Right lobe of liver (tissue), 6 donors: ENCODE measurements around the gene ATP8B3. TPM values are rescaled to one million over a fixed set of nuclear protein-coding genes. Genes with fewer than 3 reads are reported as not detected.

Experiments used
- ATAC-seq, 4 donors: fragments of 200-7000 bp; cut with Tn5 transposase; one replicate each; pipeline ENCODE4 v1.9.1; 2020; ENCODE audit warnings: mild to moderate bottlenecking in 4 of 4, moderate library complexity in 4 of 4
- DNase-seq, 3 donors: peaks; one replicate each; pipeline ENCODE4 v3.0.0-alpha.2; 2020
- H3K27ac ChIP-seq, 3 donors: fragments of 200-600 bp; one replicate each; pipeline ENCODE4 v1.8.0; 2022
- H3K27me3 ChIP-seq, 2 donors: fragments of 200-600 bp; one replicate each; pipeline ENCODE4 v1.8.0; 2022
- H3K36me3 ChIP-seq, 4 donors: fragments of 200-600 bp; sonication (generic) in 1 of 4; one replicate each; pipeline versions ENCODE4 v1.5.1 to v1.8.0; 2017 to 2022; ENCODE audit warnings: control low read depth in 1 of 4
- H3K4me1 ChIP-seq, 4 donors: fragments of 200-600 bp; sonication (generic) in 1 of 4; one replicate each; pipeline versions ENCODE4 v1.5.1 to v1.8.0; 2017 to 2022; ENCODE audit warnings: control low read depth in 1 of 4
- H3K4me3 ChIP-seq, 3 donors: fragments of 200-600 bp; one replicate each; pipeline ENCODE4 v1.8.0; 2022
- H3K9me3 ChIP-seq, 4 donors: fragments of 200-600 bp; sonication (generic) in 1 of 4; one replicate each; pipeline versions ENCODE4 v1.5.1 to v1.8.0; 2017 to 2022; ENCODE audit warnings: control low read depth in 1 of 4
- POLR2A ChIP-seq: fragments of 450-650 bp; IDR thresholded peaks from one replicate; pipeline ENCODE4 v1.6.1; 2017; ENCODE audit warnings: antibody characterized with exemption, mild to moderate bottlenecking
- WGBS: methylation state at CpG from one replicate; pipeline ENCODE4 v1.1.6; 2018; ENCODE audit warnings: low coverage, low lambda C conversion rate; ENCODE audit not compliant: insufficient coverage; ENCODE audit errors: missing lambda C conversion rate; 5-methylcytosine and 5-hydroxymethylcytosine counted together
- intact Hi-C, 2 donors: fragments of 100-400 bp; cut with DNase I; formaldehyde crosslinking; loops; one replicate each; pipeline versions ENCODE4 v1.11.2 to v1.14.1; 2022
- total RNA-seq, 6 experiments: library from RNA; depleted of rRNA in 2 of 6; stranded (reverse); fragments of >200 nt in 2 of 6; fragmentation: NEBNext Ultra II Directional in 3 of 6; extraction: Animal tissue kit (Norgen Biotek cat#: 25700) in 3 of 6; gene quantifications; one replicate each; pipeline versions ENCODE4 v1.1.0 to v1.2.4, GENCODE V29; 2016 to 2023
- TF ChIP-seq, protein P1 (sequence below), 4 donors: fragments of 200-600 bp in 3 of 4; fragments of 450-650 bp in 1 of 4; IDR thresholded peaks; one replicate each; pipeline versions ENCODE4 v1.5.1 to v1.8.0; 2016 to 2022; ENCODE audit warnings: antibody characterized with exemption in 4 of 4, mild to moderate bottlenecking in 2 of 4
- donor health status: DM: no; HTN: yes; CAD: no.
- donor health status: DM: no; HTN: no; CAD: no.
- donor health status: DM: no; HTN: no; CAD: no.
- donor health status: DM: no; HTN: yes; CAD: no.
- donor health status: DM: no; HTN: yes; CAD: no.

Gene ATP8B3
- total RNA-seq, 6 experiments from 2014 or later, result 0.86 to 5.7 (median 3.1) TPM

DNA sequence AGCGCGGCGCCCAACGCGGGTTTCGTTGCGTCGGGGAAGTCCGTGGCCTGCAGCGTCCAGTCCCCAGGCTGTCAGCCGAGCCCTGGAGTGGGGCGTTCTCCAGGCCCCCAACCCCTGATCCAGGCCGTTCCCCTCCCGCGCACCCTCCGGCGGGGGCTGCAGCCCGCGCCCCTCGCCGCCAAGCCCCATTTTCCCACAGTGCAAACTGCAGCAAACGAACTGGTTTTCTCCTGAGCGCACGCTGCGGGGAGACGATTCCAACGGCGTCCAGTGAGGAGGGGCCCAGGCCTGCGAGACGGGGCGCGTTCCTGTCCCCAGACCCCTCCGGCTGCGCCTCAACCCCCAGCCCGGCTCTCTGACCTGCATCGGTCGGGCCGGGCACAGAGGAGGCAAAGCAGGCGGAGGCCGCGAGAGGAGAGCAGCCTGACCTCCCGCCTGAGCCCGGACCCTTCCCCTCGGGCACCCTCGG, 63.2 kb downstream of the ATP8B3 start:
- ATAC-seq, result no peak

DNA sequence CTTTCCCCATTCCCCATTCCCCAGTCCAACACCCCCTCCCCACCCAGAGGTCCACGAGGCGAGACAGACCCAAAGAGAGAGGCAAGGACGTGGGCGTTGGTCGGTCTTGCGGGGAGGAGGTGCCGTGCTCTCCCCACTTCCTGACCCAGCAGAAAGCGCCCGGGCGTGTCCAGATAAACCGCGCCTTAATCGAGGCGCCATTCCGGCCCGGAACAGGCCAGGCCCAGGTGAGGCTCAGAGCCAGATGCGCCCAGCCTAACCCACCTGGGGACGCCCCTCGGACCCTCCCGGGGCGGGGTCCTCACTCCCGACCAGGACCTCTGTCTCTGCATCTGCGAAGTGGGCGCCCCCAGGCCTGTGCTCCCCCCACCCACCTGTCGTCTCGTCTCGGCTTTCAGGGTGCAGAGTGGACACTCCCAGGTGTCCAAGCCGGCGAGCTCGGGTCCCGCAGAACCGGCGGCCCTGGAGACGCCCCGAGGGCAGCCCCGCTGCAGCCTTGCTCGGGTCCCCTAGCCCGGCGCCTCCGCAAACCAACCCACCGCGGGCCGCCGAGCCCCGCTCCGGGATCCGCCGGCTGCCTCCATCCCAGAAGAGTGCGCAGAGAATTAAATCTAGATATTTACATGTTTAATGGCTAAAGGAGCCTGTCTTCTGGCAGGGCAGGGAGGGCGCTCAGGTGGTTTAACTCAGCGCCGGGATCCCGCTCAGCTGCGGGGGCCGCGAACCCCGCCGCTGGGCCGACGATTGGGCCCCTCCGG, 63.8 kb downstream of the ATP8B3 start:
- no CpG with 5 or more reads among the region's 61 CpGs for WGBS
- intact Hi-C loops, result no loop called here
- Histone ChIP-seq H3K27me3 (peaks cover 4 to 58% of the 10 kb centered on the region in 2 donors), H3K4me1 (peaks cover 0 to 7% (median 0%) of the 10 kb centered on the region in 4 donors), H3K4me3 (no peak overlapping the region), H3K9me3 (no peaks in the 10 kb centered on the region), H3K36me3 (no peaks in the 10 kb centered on the region), H3K27ac (no peak overlapping the region)
- TF ChIP-seq, protein P1, sequence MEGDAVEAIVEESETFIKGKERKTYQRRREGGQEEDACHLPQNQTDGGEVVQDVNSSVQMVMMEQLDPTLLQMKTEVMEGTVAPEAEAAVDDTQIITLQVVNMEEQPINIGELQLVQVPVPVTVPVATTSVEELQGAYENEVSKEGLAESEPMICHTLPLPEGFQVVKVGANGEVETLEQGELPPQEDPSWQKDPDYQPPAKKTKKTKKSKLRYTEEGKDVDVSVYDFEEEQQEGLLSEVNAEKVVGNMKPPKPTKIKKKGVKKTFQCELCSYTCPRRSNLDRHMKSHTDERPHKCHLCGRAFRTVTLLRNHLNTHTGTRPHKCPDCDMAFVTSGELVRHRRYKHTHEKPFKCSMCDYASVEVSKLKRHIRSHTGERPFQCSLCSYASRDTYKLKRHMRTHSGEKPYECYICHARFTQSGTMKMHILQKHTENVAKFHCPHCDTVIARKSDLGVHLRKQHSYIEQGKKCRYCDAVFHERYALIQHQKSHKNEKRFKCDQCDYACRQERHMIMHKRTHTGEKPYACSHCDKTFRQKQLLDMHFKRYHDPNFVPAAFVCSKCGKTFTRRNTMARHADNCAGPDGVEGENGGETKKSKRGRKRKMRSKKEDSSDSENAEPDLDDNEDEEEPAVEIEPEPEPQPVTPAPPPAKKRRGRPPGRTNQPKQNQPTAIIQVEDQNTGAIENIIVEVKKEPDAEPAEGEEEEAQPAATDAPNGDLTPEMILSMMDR (IDR thresholded peaks at IDR 0.05), result no peak
- no peak for DNase-seq
- ATAC-seq, result no peak

More for the DNA sequence above, 63.2 kb downstream of the ATP8B3 start:
- Histone ChIP-seq H3K27me3 (peaks cover 4 to 58% of the 10 kb centered on the region in 2 donors), H3K9me3 (no peaks in the 10 kb centered on the region), H3K4me3 (no peak overlapping the region), H3K27ac (no peak overlapping the region), H3K4me1 (peaks cover 0 to 7% (median 0%) of the 10 kb centered on the region in 4 donors), H3K36me3 (no peaks in the 10 kb centered on the region)
- DNase-seq, result peak in 1 of 3 donors; percentile 49
- intact Hi-C loops, result no loop called here
- no peak for TF ChIP-seq POLR2A
- TF ChIP-seq, protein P1 (IDR thresholded peaks at IDR 0.05), result no peak
- no CpG with 5 or more reads among the region's 45 CpGs for WGBS

DNA sequence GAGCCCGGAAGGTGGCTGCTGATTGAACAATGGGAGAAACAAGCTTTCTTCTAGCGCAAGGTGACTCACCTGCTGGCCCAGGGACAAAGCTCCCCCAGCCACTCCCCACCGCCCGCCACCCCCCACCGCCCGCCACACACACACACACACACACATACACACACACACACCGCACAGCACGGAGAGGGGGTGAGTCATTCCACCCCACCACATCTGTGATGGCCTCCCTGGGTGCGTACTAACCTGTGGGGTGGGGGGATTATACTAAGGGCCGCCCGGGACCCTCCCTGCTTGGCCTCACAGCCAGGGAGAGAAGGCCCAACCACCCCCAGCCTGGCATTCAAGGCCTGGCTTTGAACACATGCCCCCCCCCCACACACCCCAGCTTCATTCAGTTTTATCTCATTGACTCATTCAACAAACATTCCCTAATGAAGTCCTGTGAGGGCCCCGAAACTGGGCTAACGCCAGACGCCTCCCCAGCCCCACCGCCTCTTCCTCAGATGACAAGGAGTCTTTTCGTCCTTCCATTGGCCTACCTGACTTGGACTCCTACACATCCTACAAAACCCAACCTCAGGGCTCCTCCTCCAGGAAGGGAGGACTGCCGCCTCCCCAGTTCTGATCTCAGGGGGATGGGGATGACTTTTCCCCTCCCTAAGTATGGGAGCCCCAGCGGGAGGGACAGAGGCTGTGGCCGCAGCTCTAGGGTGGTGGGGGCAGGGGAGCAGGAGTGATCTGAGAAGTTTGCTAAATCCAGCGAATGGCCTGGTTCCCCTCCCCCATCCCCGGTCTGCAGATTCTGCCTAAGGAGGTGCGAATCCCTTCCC, 64.6 kb downstream of the ATP8B3 start:
- peaks cover 0 to 7% (median 0%) of the 10 kb centered on the region in 4 donors for H3K4me1 ChIP-seq
- H3K4me3 ChIP-seq, result no peak overlapping the region
- 10% methylated on average over 9 of the region's 22 CpGs for WGBS
- H3K27ac ChIP-seq, result no peak overlapping the region
- H3K36me3 ChIP-seq, result no peaks in the 10 kb centered on the region
- intact Hi-C loops, result no loop called here
- no peaks in the 10 kb centered on the region for H3K9me3 ChIP-seq
- ATAC-seq, result peak in 1 of 4 donors; percentile 31
- TF ChIP-seq POLR2A, result no peak
- TF ChIP-seq, protein P1 (IDR thresholded peaks at IDR 0.05), result no peak
- no peak for DNase-seq
- H3K27me3 ChIP-seq, result peaks cover 4 to 52% of the 10 kb centered on the region in 2 donors

DNA sequence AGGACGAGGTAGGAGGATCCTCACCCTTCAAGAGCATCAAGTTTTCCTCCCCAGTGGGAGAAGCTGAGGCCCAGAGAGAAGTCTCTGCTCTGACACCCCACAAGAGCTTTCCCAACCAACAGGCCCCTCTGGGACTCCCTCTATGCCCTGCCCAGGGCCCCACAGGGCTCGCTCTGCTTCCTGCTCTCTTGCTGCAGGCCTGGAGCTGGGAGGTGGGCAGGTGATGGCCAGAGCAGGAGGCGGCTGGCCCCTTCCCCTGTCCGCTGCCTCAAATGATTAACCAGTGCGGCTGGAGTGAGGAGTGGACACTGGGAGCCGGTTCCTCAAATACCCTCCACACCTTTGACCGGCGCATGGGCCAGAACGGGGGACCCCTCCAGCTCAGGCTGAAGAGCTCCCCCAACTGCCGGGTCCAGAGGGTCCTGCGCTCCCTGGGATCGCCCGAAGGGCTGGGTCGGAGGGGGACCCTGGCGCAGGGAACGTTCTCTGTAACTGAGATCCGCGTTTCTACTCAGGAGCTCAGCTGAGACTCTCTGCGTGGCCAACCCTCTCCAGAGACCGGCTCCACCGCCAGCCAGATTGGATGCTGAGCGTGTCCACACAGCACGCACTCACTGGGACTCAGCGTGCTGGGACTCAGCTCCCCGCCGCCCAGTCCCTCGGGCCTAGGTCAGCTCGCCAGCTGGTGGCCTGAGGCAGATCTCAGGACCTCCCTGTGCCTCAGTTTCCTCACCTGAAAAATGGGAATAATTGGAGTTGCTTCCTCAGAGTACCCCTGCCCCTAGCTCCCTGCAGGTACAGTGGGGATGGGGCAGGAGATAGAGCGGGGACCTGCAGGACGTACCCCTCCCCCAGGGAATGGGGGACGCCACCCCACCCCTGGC, 65.4 kb downstream of the ATP8B3 start:
- intact Hi-C loops, result no loop called here
- Histone ChIP-seq H3K4me3 (no peak overlapping the region), H3K27ac (no peak overlapping the region), H3K27me3 (peaks cover 4 to 46% of the 10 kb centered on the region in 2 donors), H3K4me1 (peaks cover 0 to 7% (median 0%) of the 10 kb centered on the region in 4 donors), H3K9me3 (no peaks in the 10 kb centered on the region), H3K36me3 (no peaks in the 10 kb centered on the region)
- no peak for TF ChIP-seq POLR2A
- TF ChIP-seq, protein P1 (IDR thresholded peaks at IDR 0.05), result no peak
- DNase-seq (no peak), ATAC-seq (peak in 2 of 4 donors; percentile 27 to 31)
- 17% methylated on average over 2 of the region's 31 CpGs for WGBS
